Measurements from ENCODE around the gene FPGT. TPM values are rescaled to one million over a fixed set of nuclear protein-coding genes. Genes with fewer than 3 reads are reported as not detected.

Gene FPGT
- total RNA-seq, 1 donor from 2014 or later: 4.0 TPM

Other genes starting within 250 kb of the FPGT start
- 1.4 TPM in 1 of 2 replicates, not detected in the other for gene LRRIQ3, start 66 bp upstream of the FPGT start, total RNA-seq
- gene TNNI3K, start 37.1 kb downstream of the FPGT start, total RNA-seq: 0.69 and 0.72 TPM in 2 replicates